ENCODE data around the gene HOMER1.

HOMER1 gene

DNA sequence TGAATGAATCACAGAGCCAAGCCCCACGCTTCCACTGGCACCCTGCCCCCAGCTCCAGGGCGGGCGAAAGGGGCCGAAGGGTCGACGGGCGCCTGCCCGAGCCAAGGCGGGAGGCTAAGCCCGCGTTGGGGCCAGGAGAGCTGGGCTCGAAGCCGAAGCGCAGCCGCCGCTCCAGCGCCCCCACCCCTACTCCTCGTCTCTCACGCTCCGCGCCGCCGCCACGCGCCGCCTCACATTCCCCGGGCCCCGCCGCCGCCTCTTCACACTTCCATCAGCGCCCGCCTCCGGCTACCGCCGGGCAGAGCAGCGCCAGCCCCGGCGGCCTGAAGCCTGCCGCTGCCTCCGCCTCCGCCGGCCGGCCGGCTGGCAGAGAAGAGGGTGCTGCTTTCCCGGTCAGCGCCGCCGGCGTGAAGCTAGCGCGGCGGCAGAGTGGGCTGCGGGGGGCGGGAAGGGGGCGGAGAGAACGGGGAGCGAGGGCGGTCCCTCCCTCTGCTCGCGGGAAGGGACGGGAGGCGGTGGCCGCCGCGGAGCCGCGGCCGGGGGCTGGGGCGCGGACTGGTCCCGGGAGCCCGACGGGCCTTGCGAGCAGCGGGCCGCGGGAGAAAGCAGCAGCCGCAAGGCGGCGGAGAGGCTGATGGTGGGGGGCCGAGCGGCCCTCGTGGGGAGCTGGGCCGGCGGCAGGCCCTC is at the start of gene HOMER1:
TSS of gene HOMER1 (minus strand) at position 431 of the 687 bp plus-strand sequence. CDS start 1,360 bp downstream, outside the sequence.
- peak; percentile 38 for DNase-seq (ENCODE audit: low read depth)

DNA sequence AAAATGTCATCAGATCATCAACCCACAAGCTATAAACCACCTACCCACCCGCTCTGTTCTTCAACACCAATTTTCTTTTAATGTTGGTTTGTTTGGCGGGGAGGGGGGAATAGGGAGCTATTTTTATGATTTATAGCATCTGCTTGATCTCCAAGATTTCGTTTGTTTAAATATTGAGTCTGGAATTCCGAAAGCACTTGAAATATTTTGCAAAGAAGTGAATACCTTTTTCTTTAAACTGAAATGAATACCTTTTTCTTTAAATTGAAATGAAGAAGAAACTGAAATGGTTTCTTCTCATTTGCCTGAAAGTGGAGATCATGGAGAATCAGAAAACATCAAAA is 49.3 kb upstream of the HOMER1 start:
- DNase-seq (ENCODE audit: low read depth): no peak

GRCh38 chr5:79562351-79563246 is 48.7 kb upstream of the HOMER1 start:
- DNase-seq (ENCODE audit: low read depth): no peak

GRCh38 chr5:79561525-79561893 is 47.6 kb upstream of the HOMER1 start:
- DNase-seq (ENCODE audit: low read depth): no peak

DNA sequence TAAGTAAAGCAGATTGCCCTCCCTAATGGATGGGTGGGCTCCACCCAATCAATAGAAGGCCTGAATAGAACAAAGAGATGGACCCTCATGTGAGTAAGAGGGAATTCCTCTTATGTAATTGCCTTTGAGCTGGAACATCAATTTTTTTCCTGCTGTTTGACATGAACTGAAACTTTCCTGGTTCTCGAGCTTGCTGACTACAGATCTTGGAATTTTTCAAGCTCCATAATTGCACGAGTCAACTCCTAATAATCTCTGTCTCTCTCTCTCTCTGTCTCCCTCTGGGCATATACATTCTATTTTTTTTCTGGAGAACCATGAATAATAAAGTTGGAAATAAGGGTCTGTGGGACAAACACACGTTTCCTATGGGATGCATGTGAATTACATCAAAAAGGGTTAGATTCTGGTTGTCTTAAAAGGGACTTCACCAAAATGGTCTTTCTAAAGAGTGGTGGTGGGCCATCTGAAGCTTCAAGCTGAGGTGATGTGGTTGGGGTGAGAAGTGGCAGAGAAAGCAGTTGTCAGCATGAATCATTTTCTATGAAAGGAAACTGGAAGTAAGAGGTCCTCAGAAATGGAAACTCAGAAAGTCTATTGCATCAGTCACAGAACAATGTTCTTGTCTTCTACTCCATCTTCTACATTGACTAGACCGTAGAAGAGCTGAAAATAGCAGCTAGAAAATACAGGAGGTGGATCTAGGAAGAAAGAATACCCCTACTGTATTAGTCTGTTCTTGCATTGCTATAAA is 47.0 kb upstream of the HOMER1 start:
- no peak for DNase-seq (ENCODE audit: low read depth)

DNA sequence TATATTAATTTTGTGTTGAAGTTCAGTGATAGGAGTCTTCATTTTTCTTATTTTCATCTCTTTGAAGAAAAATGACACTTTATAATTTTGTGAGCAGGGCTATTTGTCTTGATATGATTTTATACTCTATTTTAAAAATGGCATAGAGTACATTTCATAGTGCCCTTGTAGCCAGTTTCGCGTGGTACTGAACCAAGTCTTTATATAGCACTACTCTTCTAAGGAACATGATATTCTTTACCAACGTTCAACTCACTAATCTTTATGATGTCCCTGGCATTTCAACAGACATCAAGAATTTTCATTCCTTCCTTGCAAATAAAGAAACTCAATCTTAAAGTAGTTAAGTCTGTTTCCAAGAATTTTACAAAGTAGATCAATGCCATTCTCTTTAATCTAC is 41.5 kb upstream of the HOMER1 start:
- DNase-seq (ENCODE audit: low read depth): no peak

DNA sequence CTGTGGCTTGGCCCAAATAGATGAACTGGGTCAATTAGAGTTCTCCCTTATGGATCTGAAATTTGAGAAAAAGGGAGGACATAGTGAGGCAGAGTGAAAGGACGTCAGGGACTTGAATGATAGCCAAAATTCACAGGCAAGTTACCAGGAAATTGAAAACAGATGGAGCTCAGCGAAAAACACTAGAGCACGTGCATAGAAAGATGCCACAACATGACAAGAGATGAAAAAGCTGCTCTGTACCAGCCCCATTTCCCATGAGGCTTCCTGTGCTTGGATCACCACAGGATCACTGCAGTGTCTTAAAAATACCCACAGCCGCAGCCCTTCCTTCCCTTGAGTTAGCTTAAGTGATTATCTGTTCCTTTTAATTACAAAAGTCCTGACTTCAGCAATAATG is 39.0 kb upstream of the HOMER1 start:
- no peak for DNase-seq (ENCODE audit: low read depth)

DNA sequence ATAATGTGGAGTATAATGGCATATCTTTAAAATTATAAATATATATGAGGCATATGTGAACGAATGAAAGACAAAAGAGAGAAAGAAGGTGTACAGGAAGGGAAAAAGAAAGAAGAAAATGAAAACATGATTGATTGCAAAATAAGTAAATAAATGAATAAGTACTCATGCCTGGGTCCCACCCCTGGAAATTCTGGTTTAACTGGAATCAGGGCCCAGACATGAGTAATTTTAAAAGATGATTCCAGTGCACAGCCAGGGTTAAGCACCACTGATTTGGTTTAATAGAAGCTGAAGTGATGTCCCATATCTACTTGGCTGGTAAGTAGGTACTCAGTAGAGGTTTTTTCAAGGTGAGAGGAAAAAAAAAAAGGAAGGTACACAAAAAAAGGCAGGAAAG is 34.0 kb upstream of the HOMER1 start:
- no peak for DNase-seq (ENCODE audit: low read depth)

- no peak for DNase-seq (ENCODE audit: low read depth)
Measured at GRCh38 chr5:79547429-79547822, 33.5 kb upstream of the HOMER1 start.

DNA sequence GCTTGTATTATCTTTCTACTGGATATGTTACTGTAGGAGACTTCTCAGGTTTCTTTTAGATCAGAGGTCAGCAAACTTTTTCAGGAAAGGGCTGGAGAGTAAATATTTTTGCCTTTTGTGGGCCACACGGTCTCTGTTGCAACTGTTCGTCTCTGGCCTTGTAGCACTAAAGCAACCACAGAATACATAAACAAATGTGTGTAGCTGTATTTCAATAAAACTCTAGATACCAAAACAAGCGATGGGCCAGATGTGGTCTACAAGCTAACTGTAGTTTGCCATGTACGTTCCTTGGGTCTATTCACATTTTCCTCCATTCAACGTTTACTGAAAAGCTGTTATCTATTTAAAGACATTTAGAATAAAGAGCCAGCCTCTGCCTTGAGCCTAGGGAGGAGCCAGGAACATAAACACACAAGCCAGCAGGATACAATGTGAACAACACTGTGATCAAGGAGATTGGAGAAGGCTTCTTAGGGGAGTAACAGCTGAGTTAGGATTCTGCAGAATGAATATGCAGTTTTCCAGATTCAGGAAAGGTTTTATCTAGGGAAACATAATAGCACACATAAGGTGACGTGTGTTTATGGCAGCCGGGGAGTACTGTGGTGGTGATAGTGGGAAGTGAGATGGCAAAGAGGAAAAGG is 33.0 kb upstream of the HOMER1 start:
- no peak for DNase-seq (ENCODE audit: low read depth)

DNA sequence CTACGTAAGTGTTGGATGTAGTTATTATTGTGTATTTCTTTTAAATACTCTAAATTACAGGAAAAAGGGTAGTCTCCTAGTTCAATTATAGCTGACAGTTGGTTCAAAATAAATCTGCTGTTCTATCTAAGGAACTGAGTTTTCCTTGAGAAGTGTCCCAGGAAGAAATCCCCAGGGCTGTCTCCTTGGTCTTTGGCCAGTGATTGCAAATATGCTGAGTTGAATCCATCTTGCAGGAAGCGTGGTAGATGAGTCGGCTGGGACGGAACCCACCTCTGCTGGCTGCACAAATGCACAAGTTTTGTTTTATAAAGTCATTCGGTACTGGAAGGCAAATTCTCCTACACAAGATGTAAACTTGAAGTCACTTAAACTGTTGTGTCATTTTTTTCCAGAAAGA is 30.2 kb upstream of the HOMER1 start:
- no peak for DNase-seq (ENCODE audit: low read depth)

- DNase-seq (ENCODE audit: low read depth): no peak
Measured at GRCh38 chr5:79540939-79541338, 27.0 kb upstream of the HOMER1 start.

DNA sequence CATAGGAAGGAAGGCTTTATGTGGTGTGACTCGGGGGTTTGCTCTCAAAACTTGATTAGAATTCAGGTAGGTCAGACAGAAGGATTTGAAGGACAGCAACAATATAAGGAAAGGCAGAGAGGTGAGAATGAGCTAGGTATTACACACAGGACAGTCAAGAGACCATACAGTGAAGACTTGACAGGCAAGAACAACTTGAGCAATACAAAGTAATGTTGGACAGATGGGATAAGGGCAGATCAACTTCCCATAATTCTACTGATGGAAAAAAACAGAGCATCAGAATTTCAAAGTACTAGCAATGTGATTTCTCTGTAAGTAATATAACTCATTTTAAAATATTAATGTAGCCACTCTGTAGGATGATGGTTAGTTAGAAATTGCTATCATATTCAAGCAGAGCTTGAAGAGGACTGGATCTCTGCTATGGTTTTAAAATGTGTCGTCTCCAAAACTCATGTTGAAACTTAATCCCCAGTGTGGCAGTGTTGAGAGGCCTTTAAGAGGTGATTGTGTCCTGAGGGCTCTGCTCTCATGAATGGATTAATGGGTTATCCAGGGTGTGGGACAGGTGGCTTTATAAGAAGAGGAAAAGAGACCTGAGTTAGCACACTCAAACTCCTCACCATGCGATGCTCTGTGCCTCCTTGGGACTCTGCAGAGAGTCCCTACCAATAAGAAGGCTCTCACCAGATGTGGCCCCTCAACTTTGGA is 22.4 kb upstream of the HOMER1 start:
- DNase-seq (ENCODE audit: low read depth): no peak

- DNase-seq (ENCODE audit: low read depth): no peak
Measured at GRCh38 chr5:79535477-79536192, 21.7 kb upstream of the HOMER1 start.

GRCh38 chr5:79529110-79529509 is 15.2 kb upstream of the HOMER1 start:
- DNase-seq (ENCODE audit: low read depth): no peak

- DNase-seq (ENCODE audit: low read depth): no peak
Measured at GRCh38 chr5:79527431-79527830, 13.5 kb upstream of the HOMER1 start.

GRCh38 chr5:79526928-79527327 is 13.0 kb upstream of the HOMER1 start:
- DNase-seq (ENCODE audit: low read depth): no peak

GRCh38 chr5:79526493-79526892 is 12.6 kb upstream of the HOMER1 start:
- no peak for DNase-seq (ENCODE audit: low read depth)

GRCh38 chr5:79521156-79521555 is 7.2 kb upstream of the HOMER1 start:
- DNase-seq (ENCODE audit: low read depth): no peak

DNA sequence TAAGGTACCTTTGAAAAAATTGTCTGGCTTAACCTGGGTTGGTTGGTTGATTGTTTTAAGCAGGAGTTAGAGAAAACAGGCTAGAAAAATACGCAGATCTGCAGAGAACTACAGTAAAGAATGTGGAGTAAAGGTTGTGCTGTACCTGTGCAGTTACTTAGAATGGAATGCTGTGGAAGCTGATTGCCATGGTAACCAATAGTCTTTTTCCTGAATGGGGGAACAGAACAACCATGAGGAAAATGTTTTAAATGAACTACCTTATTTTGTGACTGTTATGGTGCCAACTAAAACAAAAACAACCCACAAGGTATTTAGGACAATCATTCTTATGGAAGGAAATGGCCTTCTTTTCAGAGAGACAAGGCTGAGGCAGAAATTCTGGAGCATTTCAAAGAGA is 4.8 kb upstream of the HOMER1 start:
- DNase-seq (ENCODE audit: low read depth): no peak

DNA sequence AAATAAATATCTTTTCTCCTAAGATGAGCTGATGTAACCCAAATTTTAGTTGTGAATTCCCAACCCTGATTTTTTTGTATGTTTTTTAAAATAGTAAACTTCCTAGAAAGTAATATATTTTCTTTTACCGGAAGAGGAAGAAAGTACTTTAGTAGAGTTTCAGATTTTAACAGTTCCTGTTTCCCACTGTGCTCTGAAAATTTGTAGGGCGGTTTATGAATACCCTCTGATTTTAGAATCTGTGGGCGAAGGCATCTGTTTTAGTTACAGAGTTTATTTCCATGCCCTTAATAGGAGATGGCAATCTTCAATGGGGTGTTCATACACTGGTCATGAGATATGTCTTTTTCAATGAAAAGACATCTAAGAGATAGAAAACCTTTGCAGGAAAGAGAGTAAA is 3.7 kb upstream of the HOMER1 start:
- no peak for DNase-seq (ENCODE audit: low read depth)
